ENCODE data around the gene COL12A1. TPM values are rescaled to one million over a fixed set of nuclear protein-coding genes. Genes with fewer than 3 reads are reported as not detected.

Gene COL12A1
- total RNA-seq, 1 experiment from 2014 or later, result 10.4 TPM

DNA sequence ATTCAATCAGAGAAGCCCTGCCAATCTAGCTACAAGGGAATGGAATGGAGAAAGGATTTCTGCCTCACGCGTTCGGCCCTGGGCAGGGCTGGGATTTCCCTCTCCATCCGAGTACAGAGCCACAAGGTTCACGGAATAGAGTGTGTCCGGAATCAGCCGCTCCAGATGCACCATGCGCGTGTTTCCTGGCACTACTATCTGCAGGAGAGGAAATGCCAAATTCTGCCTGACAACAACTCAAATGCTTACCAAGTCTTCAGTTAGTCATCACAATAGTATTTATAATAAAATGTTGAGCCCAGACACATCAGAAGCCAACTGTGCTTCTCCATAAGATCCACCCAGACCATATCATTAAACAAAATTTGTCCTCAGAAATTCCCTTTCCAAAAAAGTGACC is 75.1 kb downstream of the COL12A1 start:
- no peak overlapping the region for H3K4me3 ChIP-seq (ENCODE audit: low read depth in 2 of 2, low read length in 2 of 2)
- ChIA-PET POLR2A (no interaction called here), CTCF (no interaction called here)
- no peaks in the 10 kb centered on the region for H3K4me1 ChIP-seq (ENCODE audit: control insufficient read depth, insufficient read depth, low read length)
- in situ Hi-C loops (cut with HindIII; ENCODE audit: low pct_unique_long_range_greater_than_20kb, low sequenced_read_pairs), result no loop called here
- DNase-seq (ENCODE audit: low read depth, low spot score) (no peak), ATAC-seq (no peak)
- no TSS peak for BruUV-seq (replicated peaks)
- H3K9me3 ChIP-seq (ENCODE audit: control insufficient read depth, insufficient read depth, low read depth, low read length), result no peaks in the 10 kb centered on the region
- H3K36me3 ChIP-seq (ENCODE audit: control insufficient read depth, insufficient read depth, low read length), result no peaks in the 10 kb centered on the region
- H3K27ac ChIP-seq (ENCODE audit: low read length), result no peak overlapping the region
- intact Hi-C loops (cut with micrococcal nuclease; ENCODE audit: unreplicated experiment), result no loop called here
- TF ChIP-seq, protein P1, sequence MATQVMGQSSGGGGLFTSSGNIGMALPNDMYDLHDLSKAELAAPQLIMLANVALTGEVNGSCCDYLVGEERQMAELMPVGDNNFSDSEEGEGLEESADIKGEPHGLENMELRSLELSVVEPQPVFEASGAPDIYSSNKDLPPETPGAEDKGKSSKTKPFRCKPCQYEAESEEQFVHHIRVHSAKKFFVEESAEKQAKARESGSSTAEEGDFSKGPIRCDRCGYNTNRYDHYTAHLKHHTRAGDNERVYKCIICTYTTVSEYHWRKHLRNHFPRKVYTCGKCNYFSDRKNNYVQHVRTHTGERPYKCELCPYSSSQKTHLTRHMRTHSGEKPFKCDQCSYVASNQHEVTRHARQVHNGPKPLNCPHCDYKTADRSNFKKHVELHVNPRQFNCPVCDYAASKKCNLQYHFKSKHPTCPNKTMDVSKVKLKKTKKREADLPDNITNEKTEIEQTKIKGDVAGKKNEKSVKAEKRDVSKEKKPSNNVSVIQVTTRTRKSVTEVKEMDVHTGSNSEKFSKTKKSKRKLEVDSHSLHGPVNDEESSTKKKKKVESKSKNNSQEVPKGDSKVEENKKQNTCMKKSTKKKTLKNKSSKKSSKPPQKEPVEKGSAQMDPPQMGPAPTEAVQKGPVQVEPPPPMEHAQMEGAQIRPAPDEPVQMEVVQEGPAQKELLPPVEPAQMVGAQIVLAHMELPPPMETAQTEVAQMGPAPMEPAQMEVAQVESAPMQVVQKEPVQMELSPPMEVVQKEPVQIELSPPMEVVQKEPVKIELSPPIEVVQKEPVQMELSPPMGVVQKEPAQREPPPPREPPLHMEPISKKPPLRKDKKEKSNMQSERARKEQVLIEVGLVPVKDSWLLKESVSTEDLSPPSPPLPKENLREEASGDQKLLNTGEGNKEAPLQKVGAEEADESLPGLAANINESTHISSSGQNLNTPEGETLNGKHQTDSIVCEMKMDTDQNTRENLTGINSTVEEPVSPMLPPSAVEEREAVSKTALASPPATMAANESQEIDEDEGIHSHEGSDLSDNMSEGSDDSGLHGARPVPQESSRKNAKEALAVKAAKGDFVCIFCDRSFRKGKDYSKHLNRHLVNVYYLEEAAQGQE (IDR thresholded peaks at IDR 0.05; ENCODE audit: insufficient read depth in 1 of 2, low read depth in 2 of 2, low read length in 1 of 2), result no peak
- TF ChIP-seq POLR2AphosphoS5 (IDR thresholded peaks at IDR 0.05; ENCODE audit: low read depth, low read length) (no peak), TCF7L2 (IDR thresholded peaks at IDR 0.05; ENCODE audit: low read depth, low read length) (no peak), CTCF (IDR thresholded peaks at IDR 0.05) (no peak), SIN3A (IDR thresholded peaks at IDR 0.05; ENCODE audit: borderline replicate concordance, insufficient read depth, low read depth, low read length) (no peak)
- H3K27me3 ChIP-seq (ENCODE audit: control insufficient read depth, insufficient read depth, low read length), result no peaks in the 10 kb centered on the region

DNA sequence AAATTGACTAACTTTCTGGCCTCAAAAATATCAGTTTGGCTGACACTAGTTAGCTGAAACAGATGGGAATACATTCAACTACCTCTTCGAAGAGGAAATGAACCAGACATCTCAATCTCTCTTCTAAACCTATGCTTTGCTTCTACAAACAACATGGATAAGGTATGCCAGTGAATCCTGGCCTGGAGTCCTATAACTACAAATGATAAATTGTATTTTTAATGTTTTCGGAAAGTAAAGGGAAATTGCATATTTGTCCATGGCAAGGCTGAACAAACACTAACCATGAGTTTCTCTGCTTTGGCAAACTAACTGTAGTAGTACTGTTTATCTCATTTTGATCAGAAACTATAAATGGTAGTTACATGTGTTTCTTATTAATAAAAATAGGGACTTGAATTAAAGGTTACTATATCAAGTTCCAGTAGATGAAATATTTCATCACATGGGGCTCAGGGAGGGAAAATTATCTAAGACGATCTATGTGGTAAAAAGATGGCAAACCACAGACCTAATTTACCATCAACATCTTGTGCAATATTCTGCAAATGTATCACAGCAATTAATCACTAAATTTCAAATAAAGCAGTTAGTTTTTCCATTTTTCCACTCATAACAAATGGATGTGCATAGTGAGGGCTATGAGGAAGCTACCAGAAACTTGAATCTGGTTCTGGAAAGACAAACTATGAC is 76.8 kb downstream of the COL12A1 start:
- in situ Hi-C loops (cut with HindIII; ENCODE audit: low pct_unique_long_range_greater_than_20kb, low sequenced_read_pairs), result no loop called here
- no peaks in the 10 kb centered on the region for H3K9me3 ChIP-seq (ENCODE audit: control insufficient read depth, insufficient read depth, low read depth, low read length)
- BruUV-seq (replicated peaks), result no TSS peak
- CTCF ChIA-PET, result no interaction called here
- intact Hi-C loops (cut with micrococcal nuclease; ENCODE audit: unreplicated experiment), result no loop called here
- no peak for DNase-seq (ENCODE audit: low read depth, low spot score)
- no peak for ATAC-seq
- H3K4me3 ChIP-seq (ENCODE audit: low read depth in 2 of 2, low read length in 2 of 2), result no peak overlapping the region
- H3K27ac ChIP-seq (ENCODE audit: low read length), result no peak overlapping the region
- no peak for TF ChIP-seq TCF7L2 (IDR thresholded peaks at IDR 0.05; ENCODE audit: low read depth, low read length)
- no peak for TF ChIP-seq SIN3A (IDR thresholded peaks at IDR 0.05; ENCODE audit: borderline replicate concordance, insufficient read depth, low read depth, low read length)
- TF ChIP-seq CTCF (IDR thresholded peaks at IDR 0.05), result no peak
- TF ChIP-seq POLR2AphosphoS5 (IDR thresholded peaks at IDR 0.05; ENCODE audit: low read depth, low read length), result no peak
- TF ChIP-seq, protein P1 (IDR thresholded peaks at IDR 0.05; ENCODE audit: insufficient read depth in 1 of 2, low read depth in 2 of 2, low read length in 1 of 2), result no peak
- H3K27me3 ChIP-seq (ENCODE audit: control insufficient read depth, insufficient read depth, low read length), result no peaks in the 10 kb centered on the region
- no peaks in the 10 kb centered on the region for H3K36me3 ChIP-seq (ENCODE audit: control insufficient read depth, insufficient read depth, low read length)
- POLR2A ChIA-PET, result no interaction called here
- no peaks in the 10 kb centered on the region for H3K4me1 ChIP-seq (ENCODE audit: control insufficient read depth, insufficient read depth, low read length)

All from Panc1 (cell line).